Bronchial epithelial cell (primary cell): Measurements from ENCODE around the gene YPEL2. TPM values are rescaled to one million over a fixed set of nuclear protein-coding genes. Genes with fewer than 3 reads are reported as not detected.

Source experiments
- DNase-seq: peaks from one replicate; pipeline ENCODE4 v3.0.0-alpha.2; 2010; ENCODE audit warnings: low read depth
- FAIRE-seq: peaks from 2 replicates; lab custom pipeline; 2011; peaks lifted over from hg19 to GRCh38; lab: Jason Lieb, UNC
- H3K27me3 ChIP-seq: 2 replicates; pipeline ENCODE4 v1.5.1; 2011; ENCODE audit warnings: low read length; ENCODE audit not compliant: control insufficient read depth, insufficient read depth
- H3K36me3 ChIP-seq: 2 replicates; pipeline ENCODE4 v1.5.1; 2011; ENCODE audit warnings: low read length; ENCODE audit not compliant: control insufficient read depth, insufficient read depth
- H3K4me3 ChIP-seq: 2 replicates; pipeline ENCODE4 v1.5.1; 2011; ENCODE audit warnings: mild to moderate bottlenecking, low read depth, low read length, control low read depth
- total RNA-seq: library from RNA; depleted of rRNA; stranded (reverse); fragments of >200 nt; gene quantifications from 2 replicates; pipeline ENCODE4 v1.2.1, GENCODE V29; 2014
- TF ChIP-seq, protein P1 (sequence below): IDR thresholded peaks from 2 replicates; pipeline ENCODE4 v1.5.1; 2011; ENCODE audit warnings: mild to moderate bottlenecking, moderate library complexity, low read length, control low read depth, inconsistent platforms; ENCODE audit not compliant: insufficient read depth, severe bottlenecking

YPEL2 gene
- total RNA-seq, 1 donor from 2014 or later, result 2.1 TPM

DNA sequence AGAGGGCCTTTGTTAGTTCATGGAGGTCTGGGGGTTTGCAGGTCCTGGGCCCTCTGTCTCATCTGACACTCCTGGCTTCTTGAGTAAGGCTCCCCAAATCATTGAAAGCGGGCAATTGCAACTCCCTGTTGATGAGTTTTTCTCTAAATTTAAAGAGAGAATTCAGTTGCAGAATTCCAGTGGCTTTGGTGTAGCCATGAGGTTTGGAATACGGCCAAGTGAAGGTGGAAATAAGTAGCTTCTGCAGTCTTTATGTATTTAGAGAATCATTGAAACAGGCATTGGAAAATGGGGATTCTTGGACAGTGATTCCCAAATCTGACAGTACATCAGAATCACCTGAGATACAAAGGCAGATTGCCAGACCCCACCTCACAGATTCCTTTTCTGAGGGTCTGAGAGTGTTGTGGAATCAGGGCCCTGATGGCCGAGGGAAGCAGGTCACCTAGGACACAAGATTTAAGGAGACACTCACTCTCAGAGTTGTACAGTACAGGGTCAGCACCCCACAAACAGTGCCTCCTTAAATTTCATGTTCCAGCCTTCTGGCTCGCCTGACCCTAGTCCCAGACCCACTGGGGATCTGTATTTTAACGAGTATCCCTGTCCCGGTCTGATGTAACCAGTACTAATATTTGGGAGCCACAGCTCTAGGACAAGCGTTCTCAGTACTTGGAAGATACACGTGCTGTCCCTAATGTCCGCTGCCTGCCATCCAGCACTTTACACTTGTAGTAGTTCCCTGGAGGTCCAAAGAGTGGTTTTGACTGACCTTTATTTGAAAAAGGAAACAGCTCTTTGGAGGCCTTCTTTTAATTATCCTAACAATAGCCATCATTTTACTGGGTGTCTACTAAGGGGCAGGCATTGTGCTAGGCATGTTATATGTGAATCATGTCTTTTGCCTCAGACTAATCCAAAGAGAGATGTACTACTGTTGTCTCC is 37.8 kb downstream of the YPEL2 start:
- DNase-seq, result no peak
- Histone ChIP-seq H3K27me3 (no peaks in the 10 kb centered on the region), H3K36me3 (no peaks in the 10 kb centered on the region), H3K4me3 (no peak overlapping the region)
- no peak for FAIRE-seq
- TF ChIP-seq, protein P1, sequence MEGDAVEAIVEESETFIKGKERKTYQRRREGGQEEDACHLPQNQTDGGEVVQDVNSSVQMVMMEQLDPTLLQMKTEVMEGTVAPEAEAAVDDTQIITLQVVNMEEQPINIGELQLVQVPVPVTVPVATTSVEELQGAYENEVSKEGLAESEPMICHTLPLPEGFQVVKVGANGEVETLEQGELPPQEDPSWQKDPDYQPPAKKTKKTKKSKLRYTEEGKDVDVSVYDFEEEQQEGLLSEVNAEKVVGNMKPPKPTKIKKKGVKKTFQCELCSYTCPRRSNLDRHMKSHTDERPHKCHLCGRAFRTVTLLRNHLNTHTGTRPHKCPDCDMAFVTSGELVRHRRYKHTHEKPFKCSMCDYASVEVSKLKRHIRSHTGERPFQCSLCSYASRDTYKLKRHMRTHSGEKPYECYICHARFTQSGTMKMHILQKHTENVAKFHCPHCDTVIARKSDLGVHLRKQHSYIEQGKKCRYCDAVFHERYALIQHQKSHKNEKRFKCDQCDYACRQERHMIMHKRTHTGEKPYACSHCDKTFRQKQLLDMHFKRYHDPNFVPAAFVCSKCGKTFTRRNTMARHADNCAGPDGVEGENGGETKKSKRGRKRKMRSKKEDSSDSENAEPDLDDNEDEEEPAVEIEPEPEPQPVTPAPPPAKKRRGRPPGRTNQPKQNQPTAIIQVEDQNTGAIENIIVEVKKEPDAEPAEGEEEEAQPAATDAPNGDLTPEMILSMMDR, result no peak

DNA sequence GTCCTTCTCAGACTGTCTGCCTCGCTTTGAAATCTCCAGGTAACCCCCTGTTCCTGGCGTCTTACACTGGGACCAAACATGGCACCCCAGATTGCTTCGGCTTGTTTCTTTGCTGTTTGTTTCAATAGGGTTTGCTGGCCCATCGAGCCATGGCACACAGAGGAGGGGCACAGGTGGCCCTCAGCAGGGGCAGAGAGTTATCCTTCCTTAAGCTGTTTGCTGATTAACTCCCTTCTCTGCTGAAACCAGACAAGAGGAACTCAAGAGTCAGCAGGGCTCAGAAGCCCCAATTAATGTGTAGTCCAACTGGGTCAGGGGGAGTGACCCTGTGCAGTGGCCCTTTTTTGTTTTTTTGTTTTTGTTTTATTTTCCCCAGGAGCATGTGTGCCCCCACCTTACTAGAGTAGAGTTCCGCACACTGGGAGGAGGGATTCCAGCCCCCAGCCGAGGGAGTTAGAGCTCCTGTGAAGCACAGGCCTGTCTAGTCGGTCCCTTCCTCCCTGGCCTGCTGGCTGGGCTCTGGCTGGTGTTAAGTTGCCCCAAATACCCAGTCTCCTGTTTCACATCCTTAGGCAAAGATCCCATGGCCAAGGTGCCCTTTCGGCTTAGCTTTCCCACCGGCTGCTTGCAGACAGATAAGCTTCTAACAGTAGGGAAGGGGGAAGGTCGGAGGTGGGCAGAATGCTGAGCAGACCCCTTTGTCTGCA is 39.3 kb downstream of the YPEL2 start:
- no peak for DNase-seq

DNA sequence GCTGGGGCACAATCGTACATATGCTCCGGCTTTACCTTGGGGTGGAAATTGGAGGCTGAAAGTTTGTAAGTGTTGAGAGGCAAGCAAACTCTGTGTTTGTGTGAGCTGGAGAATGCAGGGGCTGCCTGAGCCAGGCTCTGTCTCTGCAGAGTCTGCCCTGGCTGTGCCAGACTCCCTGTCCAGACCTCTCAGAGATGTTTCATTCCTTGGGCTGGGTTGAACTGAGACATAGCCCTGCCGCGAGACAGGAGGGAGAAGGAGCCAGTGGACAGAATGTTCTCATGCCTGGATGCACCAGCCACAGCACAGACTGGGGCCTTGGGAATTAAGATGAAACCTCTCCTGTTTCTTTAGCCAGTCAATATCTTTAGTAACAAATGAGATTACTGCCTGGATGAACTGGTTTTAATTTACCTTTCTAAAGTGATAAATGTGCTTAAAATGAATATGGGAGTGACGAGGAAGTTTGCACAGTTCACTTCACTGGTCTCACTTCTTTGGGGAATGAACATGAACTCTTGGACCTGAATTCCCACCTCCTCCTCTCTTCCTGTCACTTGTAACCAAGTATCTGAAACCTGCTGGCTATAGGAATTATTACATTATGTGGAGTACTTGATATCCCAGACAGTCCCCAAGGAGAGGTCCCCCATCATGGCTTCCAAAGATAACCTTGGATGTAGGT is 40.1 kb downstream of the YPEL2 start:
- FAIRE-seq, result no peak
- TF ChIP-seq, protein P1, result no peak
- no peak overlapping the region for H3K4me3 ChIP-seq
- no peaks in the 10 kb centered on the region for H3K27me3 ChIP-seq
- DNase-seq, result no peak
- H3K36me3 ChIP-seq, result no peaks in the 10 kb centered on the region

More for the DNA sequence above, 39.3 kb downstream of the YPEL2 start:
- H3K4me3 ChIP-seq, result no peak overlapping the region
- H3K27me3 ChIP-seq, result no peaks in the 10 kb centered on the region
- no peaks in the 10 kb centered on the region for H3K36me3 ChIP-seq
- TF ChIP-seq, protein P1, result no peak
- FAIRE-seq, result no peak

DNA sequence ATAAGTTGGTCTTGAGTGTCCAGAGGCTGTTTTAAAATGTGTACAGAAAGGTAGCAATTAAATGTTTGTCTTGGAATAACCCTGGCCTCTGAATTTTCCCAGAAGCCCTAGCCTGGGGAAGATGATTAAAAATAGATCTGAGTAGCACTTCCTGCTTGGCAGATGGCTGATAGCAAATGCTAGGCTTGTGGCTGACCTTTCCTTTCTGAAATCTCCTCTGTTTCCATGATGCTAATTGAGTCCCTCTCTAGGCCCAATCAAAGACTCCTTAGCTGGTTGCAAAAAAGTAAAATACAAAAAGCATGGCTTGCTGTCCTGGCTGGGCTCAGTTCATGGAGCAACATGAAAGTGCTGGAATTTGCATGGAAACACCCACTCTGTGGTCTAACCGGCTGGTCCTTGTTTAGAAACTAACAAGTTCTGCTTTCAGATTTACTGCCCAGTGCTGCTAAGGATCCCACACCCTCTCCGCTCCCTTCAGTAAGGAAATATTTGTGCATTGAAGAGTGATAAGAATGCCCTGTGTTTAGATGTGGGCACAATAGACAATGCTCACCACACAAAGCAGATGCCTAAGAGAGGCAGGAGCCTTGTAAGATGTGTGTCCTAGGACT is 40.8 kb downstream of the YPEL2 start:
- H3K27me3 ChIP-seq, result no peaks in the 10 kb centered on the region
- H3K4me3 ChIP-seq, result no peak overlapping the region
- FAIRE-seq, result no peak
- TF ChIP-seq, protein P1, result no peak
- no peak for DNase-seq
- no peaks in the 10 kb centered on the region for H3K36me3 ChIP-seq

DNA sequence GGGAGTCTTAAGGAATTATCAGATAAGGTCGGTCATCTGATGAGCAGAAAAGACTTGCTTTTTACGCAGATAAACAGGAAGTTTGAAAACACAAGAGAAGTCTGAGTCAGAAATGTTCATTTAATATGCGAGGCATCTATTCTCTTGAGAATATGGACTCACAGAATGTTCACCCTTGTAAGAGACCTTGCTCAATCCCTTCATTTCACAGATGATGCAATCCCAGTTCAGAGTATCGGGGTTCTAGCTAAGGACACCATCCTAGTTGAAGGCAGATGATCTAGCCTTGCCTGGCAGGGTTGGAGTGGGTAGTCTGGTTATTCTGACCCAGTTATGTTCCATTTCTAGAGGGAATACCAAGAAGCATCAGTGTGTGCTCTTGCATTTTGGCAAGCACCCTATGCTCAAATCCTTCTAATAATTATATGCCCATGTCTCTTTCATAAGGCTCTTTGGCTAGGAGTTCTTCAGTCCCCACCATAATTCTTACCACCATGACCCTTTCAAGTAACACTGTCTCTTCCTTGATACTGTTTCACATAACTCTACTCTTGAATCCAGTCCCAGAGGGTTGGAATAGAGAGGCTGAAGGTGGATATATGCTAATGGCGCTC is 42.5 kb downstream of the YPEL2 start:
- no peaks in the 10 kb centered on the region for H3K36me3 ChIP-seq
- no peaks in the 10 kb centered on the region for H3K27me3 ChIP-seq
- DNase-seq, result peak; percentile 55
- TF ChIP-seq, protein P1, result no peak
- H3K4me3 ChIP-seq, result no peak overlapping the region
- no peak for FAIRE-seq
